GM19324 (cell line): ENCODE data around the gene C16orf46.

Experiments
- ATAC-seq: cut with Tn5 transposase; IDR thresholded peaks from one replicate; pipeline ENCODE4 v1.9.1; 2021; ENCODE audit warnings: mild to moderate bottlenecking, moderate library complexity; ENCODE audit not compliant: unreplicated experiment, low FRiP score

Gene C16orf46

DNA sequence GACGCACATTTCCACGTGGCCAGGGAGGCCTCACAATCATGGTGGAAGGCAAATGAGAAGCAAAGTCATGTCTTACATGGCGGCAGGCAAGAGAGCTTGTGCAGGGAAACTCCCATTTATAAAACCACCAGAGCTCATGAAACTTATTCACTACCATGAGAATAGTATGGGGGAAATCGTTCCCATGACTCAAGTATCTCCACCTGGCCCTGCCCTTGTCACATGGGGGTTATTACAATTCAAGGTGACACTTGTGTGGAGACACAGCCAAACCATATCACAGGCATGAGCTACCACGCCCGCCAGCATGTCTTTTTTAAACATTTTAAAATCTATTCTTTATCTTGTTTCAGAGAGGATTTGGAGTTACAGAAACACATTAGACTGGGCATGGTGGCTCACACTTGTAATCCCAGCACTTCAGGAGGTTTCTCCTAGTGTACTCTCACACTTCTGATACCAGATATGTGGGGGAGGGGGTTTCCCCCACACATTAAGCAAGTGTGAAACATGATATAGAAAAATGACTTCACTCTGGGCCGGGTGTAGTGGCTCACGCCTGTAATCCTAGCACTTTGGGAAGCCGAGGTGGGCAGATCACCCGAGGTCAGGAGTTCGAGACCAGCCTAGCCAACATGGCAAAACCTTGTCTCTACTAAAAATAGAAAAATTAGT lies 47.0 kb downstream of the C16orf46 start:
- no peak for ATAC-seq

DNA sequence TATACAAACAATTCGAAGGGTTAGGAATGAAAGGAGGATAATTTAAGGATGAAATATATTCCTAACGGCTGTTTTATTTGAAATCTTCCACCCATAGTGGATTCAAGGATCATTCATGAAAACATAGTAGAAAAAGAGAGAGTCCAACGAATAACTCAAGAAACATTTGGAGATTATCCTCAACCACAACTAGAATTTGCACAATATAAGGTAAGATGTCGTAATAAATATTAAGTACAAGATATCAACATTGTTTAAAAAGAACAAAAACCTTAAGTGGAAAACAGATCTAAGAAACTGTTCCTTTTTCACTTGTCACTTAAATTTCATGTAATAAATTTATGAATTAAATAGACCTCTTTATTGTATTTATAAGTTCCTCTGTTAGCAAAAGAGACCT lies 50.6 kb downstream of the C16orf46 start:
- no peak for ATAC-seq

DNA sequence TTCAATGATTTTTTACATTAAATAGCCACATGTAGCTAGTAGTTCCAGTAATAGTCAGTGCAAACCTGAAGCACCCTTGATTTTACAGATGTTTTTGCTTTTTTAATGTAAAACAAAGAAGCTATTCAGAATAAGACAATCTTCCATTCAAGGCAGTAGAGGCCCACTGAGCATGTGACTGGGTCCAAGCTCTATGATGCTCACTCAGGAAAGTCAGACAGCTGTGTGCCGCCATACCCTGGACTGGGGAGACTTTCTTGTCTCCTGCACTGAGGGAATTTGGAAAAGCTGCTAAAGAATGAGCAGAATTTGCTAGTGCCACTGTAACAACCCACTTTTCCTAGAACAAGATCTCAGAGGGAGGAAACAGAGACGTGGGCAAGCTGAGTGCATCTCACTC lies 58.5 kb downstream of the C16orf46 start:
- no peak for ATAC-seq

DNA sequence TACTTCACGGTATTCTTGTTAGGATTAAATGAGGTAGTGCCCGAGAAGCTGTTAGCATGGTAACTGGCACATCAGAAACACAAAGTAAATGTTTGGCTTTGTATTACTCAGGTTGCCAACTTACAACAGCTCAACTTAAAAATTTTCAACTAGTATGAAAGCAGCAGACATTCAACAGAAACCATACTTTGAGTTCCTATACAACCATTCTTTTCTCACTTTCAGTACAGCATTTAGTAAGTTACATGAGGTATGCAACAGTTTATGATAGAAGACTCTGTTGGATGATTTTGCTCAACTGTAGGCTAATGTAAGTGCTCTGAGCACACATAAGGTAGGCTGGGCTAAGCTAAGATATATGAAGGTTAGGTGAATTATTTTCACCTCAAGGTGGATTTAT lies 62.4 kb downstream of the C16orf46 start:
- ATAC-seq, result no peak

DNA sequence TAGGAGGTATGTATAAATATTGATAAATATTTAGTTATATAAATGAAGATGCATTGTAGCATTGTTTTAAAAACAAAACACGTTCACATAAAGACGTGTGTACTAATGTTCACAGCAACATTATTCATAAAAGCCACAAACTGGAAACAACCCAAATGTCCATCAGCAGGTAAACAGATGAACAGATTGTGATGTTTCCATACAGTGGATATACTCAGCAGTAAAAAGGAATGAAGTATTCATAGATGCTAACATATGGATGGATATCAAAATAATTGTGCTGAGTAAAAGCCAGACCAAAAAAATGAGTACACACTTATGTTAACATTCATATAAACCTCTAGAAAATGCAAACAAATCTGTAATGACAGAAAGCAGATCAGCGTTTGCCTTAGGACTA lies 64.1 kb downstream of the C16orf46 start:
- ATAC-seq, result no peak
